Gastroesophageal sphincter (tissue), 4 donors: Measurements from ENCODE around the gene PLP1. TPM values are rescaled to one million over a fixed set of nuclear protein-coding genes. Genes with fewer than 3 reads are reported as not detected.

ENCODE experiments used
- ATAC-seq: fragments of 150-250 bp; one replicate; pipeline ENCODE4 v1.9.1; 2016; ENCODE audit warnings: mild to moderate bottlenecking, moderate library complexity
- H3K27ac ChIP-seq, 4 donors: fragments of 200-600 bp; sonication (generic) in 3 of 4; 1 replicate in 3 of 4; 2 replicates in 1 of 4; pipeline ENCODE4 v1.5.1; 2016 to 2019
- H3K27me3 ChIP-seq: fragments of 200-600 bp; sonication (generic); one replicate; pipeline ENCODE4 v1.5.1; 2019
- H3K36me3 ChIP-seq, 2 donors: fragments of 200-600 bp; sonication (generic); one replicate each; pipeline ENCODE4 v1.5.1; 2019; ENCODE audit warnings: control low read depth in 1 of 2
- H3K4me1 ChIP-seq, 3 donors: fragments of 200-600 bp; sonication (generic); 1 replicate in 2 of 3; 2 replicates in 1 of 3; pipeline ENCODE4 v1.5.1; 2016 to 2019; ENCODE audit warnings: control low read depth in 2 of 3
- H3K4me3 ChIP-seq, 2 donors: fragments of 200-600 bp; sonication (generic); one replicate each; pipeline ENCODE4 v1.5.1; 2019; ENCODE audit warnings: mild to moderate bottlenecking in 1 of 2, moderate library complexity in 1 of 2
- H3K9me3 ChIP-seq, 3 donors: fragments of 200-600 bp; sonication (generic); one replicate each; pipeline ENCODE4 v1.5.1; 2017 to 2019; ENCODE audit warnings: control low read depth in 2 of 3
- EP300 ChIP-seq: sonication (generic); formaldehyde crosslinking; IDR thresholded peaks from one replicate; pipeline ENCODE4 v1.6.1; 2017; ENCODE audit warnings: antibody characterized with exemption, mild to moderate bottlenecking
- POLR2A ChIP-seq, 2 donors: fragments of 450-650 bp; IDR thresholded peaks; one replicate each; pipeline ENCODE4 v1.6.1; 2017; ENCODE audit warnings: antibody characterized with exemption in 2 of 2, mild to moderate bottlenecking in 2 of 2, moderate library complexity in 1 of 2
- POLR2AphosphoS5 ChIP-seq: sonication (generic); formaldehyde crosslinking; IDR thresholded peaks from one replicate; pipeline ENCODE4 v1.6.1; 2017; ENCODE audit warnings: antibody characterized with exemption
- WGBS, 2 donors: methylation state at CpG; one replicate each; pipeline ENCODE4 v1.1.5; 2018; ENCODE audit warnings: low coverage in 1 of 2; 5-methylcytosine and 5-hydroxymethylcytosine counted together
- total RNA-seq, 4 donors: library from RNA; depleted of rRNA; stranded (reverse); fragments of >200 nt; gene quantifications; one replicate each; pipeline ENCODE4 v1.1.0, GENCODE V29; 2016
- TF ChIP-seq, protein P1 (sequence below), 4 experiments: fragments of 200-600 bp in 2 of 4; fragments of 450-650 bp in 2 of 4; sonication (generic) in 1 of 4; IDR thresholded peaks; one replicate each; pipeline ENCODE4 v1.5.1; 2017 to 2019; ENCODE audit warnings: antibody characterized with exemption in 4 of 4, mild to moderate bottlenecking in 2 of 4, moderate library complexity in 2 of 4

The PLP1 gene
- total RNA-seq, 4 donors from 2014 or later, result 20.3 to 51.5 (median 33.0) TPM

DNA sequence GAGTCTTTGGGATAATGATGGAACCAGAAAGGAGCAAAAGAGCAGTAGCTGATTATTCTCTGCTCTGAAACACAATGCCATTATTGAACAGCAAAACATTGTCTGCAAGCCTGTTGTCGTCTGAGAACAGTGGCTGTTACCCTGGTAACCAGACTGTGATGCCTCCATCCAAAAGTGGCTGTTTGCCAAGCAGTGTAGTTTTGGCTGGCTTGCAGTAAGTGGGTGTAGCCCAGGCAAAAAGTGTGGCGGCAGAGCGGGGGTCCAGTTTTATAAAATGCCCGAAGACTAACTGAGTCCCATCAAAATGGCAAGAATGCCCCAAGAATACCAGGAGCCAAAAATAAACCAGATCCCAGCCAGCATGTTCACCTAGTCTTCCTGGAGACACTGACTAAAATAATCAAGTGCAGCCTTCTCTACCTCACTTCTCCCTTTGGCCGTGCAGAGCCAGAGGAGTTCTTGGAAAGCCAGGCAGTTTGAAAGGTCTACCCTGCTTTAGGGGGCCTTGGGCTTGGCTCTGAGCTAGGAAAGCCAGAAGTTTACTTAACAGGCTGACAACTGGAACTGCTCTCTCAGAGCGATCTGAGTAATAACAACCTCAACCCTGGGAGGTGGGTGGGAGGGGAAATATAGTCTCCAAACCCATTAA, 2.6 kb downstream of the PLP1 start:
- Histone ChIP-seq H3K4me1 (peaks cover 0 to 28% (median 0%) of the 10 kb centered on the region in 3 donors), H3K9me3 (no peaks in the 10 kb centered on the region), H3K36me3 (no peaks in the 10 kb centered on the region), H3K27ac (no peak overlapping the region), H3K27me3 (no peaks in the 10 kb centered on the region), H3K4me3 (peak overlapping the region in 1 of 2 donors; percentile 8)
- WGBS, 2 donors, result 34% methylated on average over 3 of the region's 6 CpGs; no CpG with 5 or more reads in 1 of the 2 donors
- TF ChIP-seq, protein P1, sequence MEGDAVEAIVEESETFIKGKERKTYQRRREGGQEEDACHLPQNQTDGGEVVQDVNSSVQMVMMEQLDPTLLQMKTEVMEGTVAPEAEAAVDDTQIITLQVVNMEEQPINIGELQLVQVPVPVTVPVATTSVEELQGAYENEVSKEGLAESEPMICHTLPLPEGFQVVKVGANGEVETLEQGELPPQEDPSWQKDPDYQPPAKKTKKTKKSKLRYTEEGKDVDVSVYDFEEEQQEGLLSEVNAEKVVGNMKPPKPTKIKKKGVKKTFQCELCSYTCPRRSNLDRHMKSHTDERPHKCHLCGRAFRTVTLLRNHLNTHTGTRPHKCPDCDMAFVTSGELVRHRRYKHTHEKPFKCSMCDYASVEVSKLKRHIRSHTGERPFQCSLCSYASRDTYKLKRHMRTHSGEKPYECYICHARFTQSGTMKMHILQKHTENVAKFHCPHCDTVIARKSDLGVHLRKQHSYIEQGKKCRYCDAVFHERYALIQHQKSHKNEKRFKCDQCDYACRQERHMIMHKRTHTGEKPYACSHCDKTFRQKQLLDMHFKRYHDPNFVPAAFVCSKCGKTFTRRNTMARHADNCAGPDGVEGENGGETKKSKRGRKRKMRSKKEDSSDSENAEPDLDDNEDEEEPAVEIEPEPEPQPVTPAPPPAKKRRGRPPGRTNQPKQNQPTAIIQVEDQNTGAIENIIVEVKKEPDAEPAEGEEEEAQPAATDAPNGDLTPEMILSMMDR (IDR thresholded peaks at IDR 0.05), result no peak
- TF ChIP-seq POLR2AphosphoS5, result no peak
- TF ChIP-seq EP300, result no peak
- TF ChIP-seq POLR2A (IDR thresholded peaks at IDR 0.05), result no peak
- ATAC-seq, result no peak

DNA sequence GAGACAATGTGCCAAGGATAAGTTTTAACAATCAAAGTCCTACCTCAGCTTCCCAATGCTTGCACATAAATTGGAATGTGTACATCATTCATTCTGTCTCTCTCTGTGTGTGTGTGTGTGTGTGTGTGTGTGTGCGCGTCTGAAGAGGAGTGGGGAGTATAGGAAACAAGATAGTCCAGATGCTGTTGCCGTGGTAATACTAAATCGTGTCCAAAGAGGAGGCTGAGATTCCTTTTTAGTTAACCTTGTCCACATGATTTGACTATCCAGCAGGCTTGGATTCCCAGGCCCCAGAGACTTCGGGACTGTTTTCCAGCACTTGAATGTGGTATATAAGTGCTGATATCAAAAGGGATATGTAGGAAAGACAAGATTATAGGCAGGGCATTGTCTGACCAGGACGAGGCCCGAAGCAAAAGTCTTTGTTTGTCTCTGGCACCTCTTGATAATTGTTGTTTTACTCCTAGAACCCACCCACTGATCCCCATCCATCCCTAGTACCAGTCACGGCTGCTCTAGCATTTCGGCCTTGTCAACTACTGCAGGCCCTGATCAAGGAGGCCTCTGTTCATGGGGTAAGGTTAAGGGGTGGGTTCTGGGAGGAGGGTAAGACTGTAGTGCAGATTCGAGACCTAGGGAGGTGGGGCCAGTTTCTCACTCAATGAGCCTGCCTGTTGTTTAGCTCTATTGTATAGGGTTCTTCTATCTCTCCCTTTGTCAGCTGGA, 3.9 kb downstream of the PLP1 start:
- Histone ChIP-seq H3K27me3 (no peaks in the 10 kb centered on the region), H3K4me3 (no peak overlapping the region), H3K4me1 (peaks cover 0 to 28% (median 0%) of the 10 kb centered on the region in 3 donors), H3K27ac (no peak overlapping the region), H3K9me3 (no peaks in the 10 kb centered on the region), H3K36me3 (no peaks in the 10 kb centered on the region)
- no peak for ATAC-seq
- WGBS, 2 donors, result 33 to 79% methylated on average over 1 to 6 of the region's 10 CpGs
- TF ChIP-seq, protein P1 (IDR thresholded peaks at IDR 0.05), result no peak
- TF ChIP-seq POLR2A (IDR thresholded peaks at IDR 0.05) (no peak), POLR2AphosphoS5 (no peak)

DNA sequence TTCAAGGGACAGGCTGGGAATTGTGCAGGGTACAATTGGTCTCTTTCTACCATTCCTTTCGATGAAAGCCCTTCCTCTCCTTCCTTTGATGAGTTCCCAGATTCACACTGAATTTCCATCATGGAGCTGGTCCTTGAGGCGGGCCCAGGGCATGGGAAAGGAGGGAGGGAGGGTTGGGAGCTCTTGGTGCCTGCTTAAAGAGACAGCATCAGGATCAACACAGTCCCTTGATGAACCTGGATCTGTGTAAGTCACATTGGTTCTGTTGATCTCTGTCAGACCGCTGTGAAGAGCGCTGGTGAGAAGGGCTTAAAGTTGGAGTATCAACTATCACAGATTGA, 4.4 kb downstream of the PLP1 start:
- no peak for TF ChIP-seq EP300
- no peak for TF ChIP-seq POLR2A (IDR thresholded peaks at IDR 0.05)
- TF ChIP-seq, protein P1 (IDR thresholded peaks at IDR 0.05), result no peak
- TF ChIP-seq POLR2AphosphoS5, result no peak
- WGBS, 2 donors, result 60 to 80% methylated on average over 1 of the region's 4 CpGs
- no peak overlapping the region for H3K4me3 ChIP-seq
- ATAC-seq, result no peak
- H3K36me3 ChIP-seq, result no peaks in the 10 kb centered on the region
- H3K27ac ChIP-seq, result no peak overlapping the region
- no peaks in the 10 kb centered on the region for H3K27me3 ChIP-seq
- peaks cover 0 to 28% (median 0%) of the 10 kb centered on the region in 3 donors for H3K4me1 ChIP-seq
- H3K9me3 ChIP-seq, result no peaks in the 10 kb centered on the region

DNA sequence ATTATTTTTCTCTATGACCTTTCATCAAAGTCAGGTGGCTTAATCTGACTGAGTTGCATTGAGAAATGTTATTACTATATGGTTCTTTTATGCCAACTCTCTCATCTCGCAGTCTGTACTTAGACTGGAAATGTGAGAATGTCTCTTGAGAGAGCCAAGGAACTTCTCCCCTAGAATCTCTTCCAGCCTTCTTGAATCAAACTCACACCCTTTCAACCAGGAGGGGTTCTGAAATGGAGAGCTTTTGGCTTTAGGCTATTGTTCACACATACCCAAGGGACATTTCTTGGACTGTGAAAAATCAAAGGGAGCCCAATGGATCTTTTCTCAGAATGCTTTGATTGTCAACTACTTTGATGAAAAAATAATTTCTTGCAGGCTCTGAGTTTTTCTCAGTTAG, 5.1 kb downstream of the PLP1 start:
- Histone ChIP-seq H3K4me3 (no peak overlapping the region), H3K36me3 (no peaks in the 10 kb centered on the region), H3K27ac (no peak overlapping the region), H3K27me3 (no peaks in the 10 kb centered on the region), H3K9me3 (no peaks in the 10 kb centered on the region), H3K4me1 (peaks cover 0 to 28% (median 0%) of the 10 kb centered on the region in 3 donors)
- 29 to 33% methylated on average over 1 of the region's 1 CpG for WGBS, 2 donors
- ATAC-seq, result no peak
- TF ChIP-seq, protein P1 (IDR thresholded peaks at IDR 0.05), result no peak
- TF ChIP-seq EP300, result no peak
- no peak for TF ChIP-seq POLR2AphosphoS5
- no peak for TF ChIP-seq POLR2A (IDR thresholded peaks at IDR 0.05)

DNA sequence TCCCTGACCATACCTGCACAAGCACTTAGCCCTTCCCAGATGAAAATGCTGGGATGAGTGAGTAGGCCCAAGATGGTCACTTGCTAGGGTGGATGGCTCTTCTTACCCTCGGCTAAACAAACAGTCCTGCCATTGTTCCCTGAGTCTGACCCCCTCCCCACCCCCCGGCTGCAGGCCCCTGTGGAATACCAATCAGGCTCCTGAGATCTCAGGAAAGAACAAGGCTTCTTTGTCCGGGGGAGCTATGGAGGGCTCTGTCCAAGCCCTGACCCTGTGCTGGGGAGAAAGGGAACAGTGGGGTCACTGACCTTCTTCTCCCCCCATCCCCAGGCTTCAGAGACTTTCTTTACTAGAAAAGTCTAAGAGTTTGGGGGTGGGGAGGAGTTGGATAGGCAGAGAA, 6.0 kb downstream of the PLP1 start:
- Histone ChIP-seq H3K4me3 (no peak overlapping the region), H3K27me3 (no peaks in the 10 kb centered on the region), H3K9me3 (no peaks in the 10 kb centered on the region), H3K27ac (no peak overlapping the region), H3K36me3 (no peaks in the 10 kb centered on the region), H3K4me1 (peaks cover 0 to 28% (median 0%) of the 10 kb centered on the region in 3 donors)
- no CpG with 5 or more reads among the region's 3 CpGs for WGBS, 2 donors
- TF ChIP-seq POLR2A (IDR thresholded peaks at IDR 0.05), result no peak
- no peak for TF ChIP-seq POLR2AphosphoS5
- no peak for TF ChIP-seq EP300
- TF ChIP-seq, protein P1 (IDR thresholded peaks at IDR 0.05), result no peak
- ATAC-seq, result no peak
